ENCODE data around the gene ADAMTSL1. TPM values are rescaled to one million over a fixed set of nuclear protein-coding genes. Genes with fewer than 3 reads are reported as not detected.

The ADAMTSL1 gene
- total and polyA plus RNA-seq, 4 donors: 0.31 to 3.4 (median 1.9) TPM

- Histone ChIP-seq H3K27ac (ENCODE audit: low read depth in 1 of 2, low read length in 2 of 2) (no peak overlapping the region), H3K4me1 (ENCODE audit: control insufficient read depth in 4 of 4, insufficient read depth in 4 of 4, low read length in 3 of 4) (no peaks in the 10 kb centered on the region), H3K9ac (ENCODE audit: low read depth in 1 of 2, low read length in 2 of 2) (no peak overlapping the region), H3K9me3 (ENCODE audit: control insufficient read depth in 4 of 4, low read length in 3 of 4) (no peaks in the 10 kb centered on the region), H3K36me3 (ENCODE audit: control insufficient read depth in 4 of 4, insufficient read depth in 3 of 4, low read depth in 1 of 4, low read length in 3 of 4) (no peaks in the 10 kb centered on the region), H3K27me3 (ENCODE audit: control insufficient read depth in 4 of 4, insufficient read depth in 4 of 4, low read length in 3 of 4) (no peaks in the 10 kb centered on the region), H3K4me3 (ENCODE audit: low read depth in 1 of 3, low read length in 3 of 3) (no peak overlapping the region)
- TF ChIP-seq FOXA1 (IDR thresholded peaks at IDR 0.05) (no peak), ZBTB33 (IDR thresholded peaks at IDR 0.05) (no peak), HNF4A (conservative IDR thresholded peaks at IDR 0.05) (peak; percentile 66 to 70), JUND (IDR thresholded peaks at IDR 0.05) (no peak), FOXA2 (IDR thresholded peaks at IDR 0.05) (no peak), REST (IDR thresholded peaks at IDR 0.05) (peak; percentile 15), RXRA (IDR thresholded peaks at IDR 0.05) (peak; percentile 5 to 37), HNF4G (IDR thresholded peaks at IDR 0.05) (no peak), RAD21 (IDR thresholded peaks at IDR 0.05) (peak in 1 of 2 donors; percentile 8), GABPA (IDR thresholded peaks at IDR 0.05 in 1 of 2, conservative IDR thresholded peaks at IDR 0.05 in 1 of 2) (no peak), EGR1 (IDR thresholded peaks at IDR 0.05; ENCODE audit: low read depth in 2 of 2) (peak in 1 of 2 donors; percentile 13), TAF1 (conservative IDR thresholded peaks at IDR 0.05) (no peak), CTCF (IDR thresholded peaks at IDR 0.05; ENCODE audit: low read depth, low read length, missing input control) (no peak), ATF3 (IDR thresholded peaks at IDR 0.05) (no peak), YY1 (IDR thresholded peaks at IDR 0.05) (no peak), SP1 (IDR thresholded peaks at IDR 0.05) (peak; percentile 31), MAX (IDR thresholded peaks at IDR 0.05) (no peak), NR2F2 (IDR thresholded peaks at IDR 0.05) (no peak)
- 48% methylated on average over 3 of the region's 3 CpGs for WGBS
- DNase-seq (ENCODE audit: low spot score): no peak
Measured at GRCh38 chr9:18747595-18747994, 273.6 kb downstream of the ADAMTSL1 start.
